Nephron (organoid): ENCODE measurements around the gene RAPGEF4.

Experiments used
- H3K27ac Mint-ChIP-seq, 3 experiments: 2 replicates each; pipeline ENCODE4 v1.8.0; 2020; ENCODE audit warnings: mixed read lengths in 3 of 3, mild to moderate bottlenecking in 2 of 3, moderate library complexity in 1 of 3
- H3K27me3 Mint-ChIP-seq: 2 replicates; pipeline ENCODE4 v1.8.0; 2021; ENCODE audit warnings: low read depth, mild to moderate bottlenecking, moderate library complexity, mixed read lengths
- H3K36me3 Mint-ChIP-seq: 2 replicates; pipeline ENCODE4 v1.8.0; 2020; ENCODE audit warnings: low read depth, mixed read lengths
- H3K4me1 Mint-ChIP-seq: 2 replicates; pipeline ENCODE4 v1.8.0; 2020; ENCODE audit warnings: mixed read lengths
- H3K4me3 Mint-ChIP-seq, 3 experiments: 2 replicates each; pipeline ENCODE4 v1.8.0; 2020; ENCODE audit warnings: mild to moderate bottlenecking in 3 of 3, mixed read lengths in 3 of 3, moderate library complexity in 2 of 3
- H3K9me3 Mint-ChIP-seq: 2 replicates; pipeline ENCODE4 v1.8.0; 2020; ENCODE audit warnings: mixed read lengths
- TF ChIP-seq, protein P1 (sequence below), 3 experiments: fragments of 200-600 bp; sonication (generic); IDR thresholded peaks; one replicate each; pipeline ENCODE4 v1.5.0; 2021; ENCODE audit warnings: antibody characterized with exemption in 3 of 3; ENCODE audit not compliant: unreplicated experiment in 3 of 3

Gene RAPGEF4

DNA sequence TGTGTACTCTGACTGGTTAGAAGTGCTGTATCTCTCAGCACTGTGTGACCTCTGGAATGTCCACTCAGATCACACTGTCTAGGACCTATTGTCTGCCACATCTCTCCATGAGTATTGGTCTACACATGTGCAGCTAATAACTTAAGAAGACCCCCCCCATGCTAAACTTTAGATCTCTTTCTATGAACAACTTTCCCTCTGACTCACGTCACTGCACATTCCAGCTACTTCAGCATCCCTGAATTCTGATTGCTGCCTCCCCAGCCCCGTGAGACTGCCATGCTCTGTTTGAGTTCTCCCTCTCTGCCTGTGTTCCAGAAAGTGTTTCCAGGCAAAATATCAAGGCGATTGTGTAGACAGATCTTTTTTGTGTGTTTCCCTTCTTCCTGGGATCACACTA, 41.8 kb downstream of the RAPGEF4 start:
- H3K4me3 Mint-ChIP-seq: no peak overlapping the region
- peaks cover 3% of the 10 kb centered on the region for H3K36me3 Mint-ChIP-seq
- H3K9me3 Mint-ChIP-seq: no peaks in the 10 kb centered on the region
- no peaks in the 10 kb centered on the region for H3K4me1 Mint-ChIP-seq
- H3K27ac Mint-ChIP-seq: no peak overlapping the region
- no peaks in the 10 kb centered on the region for H3K27me3 Mint-ChIP-seq
- TF ChIP-seq, protein P1, sequence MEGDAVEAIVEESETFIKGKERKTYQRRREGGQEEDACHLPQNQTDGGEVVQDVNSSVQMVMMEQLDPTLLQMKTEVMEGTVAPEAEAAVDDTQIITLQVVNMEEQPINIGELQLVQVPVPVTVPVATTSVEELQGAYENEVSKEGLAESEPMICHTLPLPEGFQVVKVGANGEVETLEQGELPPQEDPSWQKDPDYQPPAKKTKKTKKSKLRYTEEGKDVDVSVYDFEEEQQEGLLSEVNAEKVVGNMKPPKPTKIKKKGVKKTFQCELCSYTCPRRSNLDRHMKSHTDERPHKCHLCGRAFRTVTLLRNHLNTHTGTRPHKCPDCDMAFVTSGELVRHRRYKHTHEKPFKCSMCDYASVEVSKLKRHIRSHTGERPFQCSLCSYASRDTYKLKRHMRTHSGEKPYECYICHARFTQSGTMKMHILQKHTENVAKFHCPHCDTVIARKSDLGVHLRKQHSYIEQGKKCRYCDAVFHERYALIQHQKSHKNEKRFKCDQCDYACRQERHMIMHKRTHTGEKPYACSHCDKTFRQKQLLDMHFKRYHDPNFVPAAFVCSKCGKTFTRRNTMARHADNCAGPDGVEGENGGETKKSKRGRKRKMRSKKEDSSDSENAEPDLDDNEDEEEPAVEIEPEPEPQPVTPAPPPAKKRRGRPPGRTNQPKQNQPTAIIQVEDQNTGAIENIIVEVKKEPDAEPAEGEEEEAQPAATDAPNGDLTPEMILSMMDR (IDR thresholded peaks at IDR 0.05; ENCODE audit: unreplicated experiment in 3 of 3): no peak

- TF ChIP-seq, protein P1 (IDR thresholded peaks at IDR 0.05; ENCODE audit: unreplicated experiment in 3 of 3): no peak
- H3K9me3 Mint-ChIP-seq: no peaks in the 10 kb centered on the region
- no peaks in the 10 kb centered on the region for H3K27me3 Mint-ChIP-seq
- H3K4me1 Mint-ChIP-seq: peaks cover 11% of the 10 kb centered on the region
- H3K4me3 Mint-ChIP-seq: no peak overlapping the region
- peak overlapping the region; percentile 34 to 73 (median 41) for H3K27ac Mint-ChIP-seq
- H3K36me3 Mint-ChIP-seq: no peaks in the 10 kb centered on the region
These were observed 47.0 kb downstream of the RAPGEF4 start for GRCh38 chr2:172782506-172783164.

DNA sequence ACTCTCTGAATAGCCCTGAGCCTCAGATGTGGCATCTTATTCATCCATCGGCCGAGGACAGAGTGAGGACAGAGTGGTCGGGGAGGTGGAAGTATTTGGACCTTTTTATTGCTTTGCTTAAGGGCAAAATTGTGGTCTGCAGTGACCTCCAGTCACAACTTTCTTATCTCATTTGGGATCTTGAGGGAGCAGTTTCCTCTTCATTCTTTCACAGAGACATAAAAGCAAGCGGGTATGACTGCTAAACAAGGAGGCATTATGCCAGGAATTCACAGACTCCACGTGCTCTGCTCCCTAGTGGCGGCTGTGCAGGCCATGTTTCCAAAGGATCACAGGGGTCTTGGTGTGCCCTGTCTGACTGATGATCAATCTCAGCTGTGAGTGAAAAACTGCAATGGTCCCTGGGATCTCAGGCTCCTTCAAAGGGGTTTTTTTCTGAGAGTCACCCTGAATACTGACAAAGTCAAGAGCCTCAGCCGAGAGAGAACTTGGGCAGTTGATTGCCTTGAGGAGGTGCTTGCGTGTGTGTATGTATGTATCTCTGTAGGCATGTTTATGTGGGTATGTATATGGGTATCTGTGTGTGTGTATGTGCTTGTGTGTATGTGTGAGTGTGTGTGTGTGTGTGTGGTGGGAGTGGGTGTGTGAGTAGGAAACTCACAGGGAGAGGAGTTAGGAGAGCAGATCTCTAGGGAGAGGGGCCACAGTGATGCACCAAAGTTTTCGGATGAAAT, 47.7 kb downstream of the RAPGEF4 start:
- Mint-ChIP-seq H3K9me3 (no peaks in the 10 kb centered on the region), H3K27me3 (no peaks in the 10 kb centered on the region), H3K4me3 (no peak overlapping the region)

GRCh38 chr2:172788871-172789270, 53.2 kb downstream of the RAPGEF4 start:
- Mint-ChIP-seq H3K36me3 (no peaks in the 10 kb centered on the region), H3K9me3 (no peaks in the 10 kb centered on the region), H3K4me1 (no peaks in the 10 kb centered on the region), H3K4me3 (no peak overlapping the region), H3K27me3 (no peaks in the 10 kb centered on the region), H3K27ac (no peak overlapping the region)
- TF ChIP-seq, protein P1 (IDR thresholded peaks at IDR 0.05; ENCODE audit: unreplicated experiment in 3 of 3): no peak

More for the DNA sequence above, 47.7 kb downstream of the RAPGEF4 start:
- Mint-ChIP-seq H3K27ac (peak overlapping the region; percentile 37 to 73 (median 41)), H3K4me1 (peaks cover 11% of the 10 kb centered on the region), H3K36me3 (no peaks in the 10 kb centered on the region)
- TF ChIP-seq, protein P1 (IDR thresholded peaks at IDR 0.05; ENCODE audit: unreplicated experiment in 3 of 3): no peak

- Mint-ChIP-seq H3K4me3 (no peak overlapping the region), H3K9me3 (no peaks in the 10 kb centered on the region)
- TF ChIP-seq, protein P1 (IDR thresholded peaks at IDR 0.05; ENCODE audit: unreplicated experiment in 3 of 3): no peak
These were observed 54.8 kb downstream of the RAPGEF4 start for GRCh38 chr2:172790404-172790803.

More at GRCh38 chr2:172790404-172790803, 54.8 kb downstream of the RAPGEF4 start:
- no peak overlapping the region for H3K27ac Mint-ChIP-seq
- no peaks in the 10 kb centered on the region for H3K36me3 Mint-ChIP-seq
- H3K27me3 Mint-ChIP-seq: no peaks in the 10 kb centered on the region
- H3K4me1 Mint-ChIP-seq: no peaks in the 10 kb centered on the region
